Spleen (tissue), 11 donors: Measurements from ENCODE around the gene TPH1. TPM values are rescaled to one million over a fixed set of nuclear protein-coding genes. Genes with fewer than 3 reads are reported as not detected.

Source experiments
- DNase-seq: peaks from one replicate; pipeline ENCODE4 v3.0.0-alpha.2; 2020
- H3K27ac ChIP-seq, 8 donors: fragments of 200-600 bp; sonication (generic) in 7 of 8; 1 replicate in 4 of 8; 2 replicates in 4 of 8; pipeline versions ENCODE4 v1.5.0 to v1.8.0; 2016 to 2021; ENCODE audit warnings: inconsistent platforms in 4 of 8, mild to moderate bottlenecking in 4 of 8, moderate library complexity in 1 of 8
- H3K27me3 ChIP-seq, 7 donors: fragments of 200-600 bp; sonication (generic) in 6 of 7; replicated peaks in 1 of 7; 1 replicate in 4 of 7; 2 replicates in 3 of 7; pipeline versions ENCODE4 v1.5.0 to v1.8.0; 2016 to 2021; ENCODE audit warnings: inconsistent platforms in 3 of 7, mild to moderate bottlenecking in 1 of 7
- H3K36me3 ChIP-seq, 6 donors: fragments of 200-600 bp; sonication (generic) in 5 of 6; 1 replicate in 4 of 6; 2 replicates in 2 of 6; pipeline versions ENCODE4 v1.5.0 to v1.8.0; 2016 to 2021; ENCODE audit warnings: inconsistent platforms in 2 of 6
- H3K4me1 ChIP-seq, 6 donors: fragments of 200-600 bp; sonication (generic) in 5 of 6; 1 replicate in 3 of 6; 2 replicates in 3 of 6; pipeline versions ENCODE4 v1.5.0 to v1.8.0; 2016 to 2021; ENCODE audit warnings: inconsistent platforms in 3 of 6
- H3K4me3 ChIP-seq, 8 donors: fragments of 200-600 bp; sonication (generic) in 7 of 8; 1 replicate in 4 of 8; 2 replicates in 4 of 8; pipeline versions ENCODE4 v1.5.0 to v1.8.0; 2016 to 2021; ENCODE audit warnings: inconsistent platforms in 4 of 8, mild to moderate bottlenecking in 4 of 8, moderate library complexity in 2 of 8
- H3K9me3 ChIP-seq, 8 donors: fragments of 200-600 bp; sonication (generic) in 7 of 8; 1 replicate in 4 of 8; 2 replicates in 4 of 8; pipeline versions ENCODE4 v1.5.0 to v1.8.0; 2016 to 2021; ENCODE audit warnings: inconsistent platforms in 4 of 8
- POLR2A ChIP-seq, 3 donors: fragments of 450-650 bp; IDR thresholded peaks; one replicate each; pipeline ENCODE4 v1.5.1; 2017; ENCODE audit warnings: antibody characterized with exemption in 3 of 3, mild to moderate bottlenecking in 1 of 3
- POLR2AphosphoS5 ChIP-seq, 3 donors: sonication (generic); formaldehyde crosslinking; IDR thresholded peaks; one replicate each; pipeline ENCODE4 v1.5.1; 2017; ENCODE audit warnings: antibody characterized with exemption in 3 of 3
- WGBS, 5 donors: extraction: QIAGEN DNeasy Blood & Tissue Kit in 3 of 5; methylation state at CpG; one replicate each; pipeline versions ENCODE4 v1.1.5 to v1.1.7; 2013 to 2018; 5-methylcytosine and 5-hydroxymethylcytosine counted together
- intact Hi-C: fragments of 100-400 bp; cut with DNase I; formaldehyde crosslinking; loops from one replicate; pipeline ENCODE4 v1.15.0; 2023; ENCODE audit warnings: low total_unique reads
- polyA plus RNA-seq, 3 donors: library from polyadenylated mRNA; stranded (reverse); fragments of 200-250 nt; gene quantifications; one replicate each; pipeline ENCODE4 v1.2.1, GENCODE V29; 2013
- total RNA-seq, 7 donors: library from RNA; depleted of rRNA in 3 of 7; stranded (reverse); fragments of >200 nt in 3 of 7; fragmentation: NEBNext Ultra II Directional in 4 of 7; extraction: Animal tissue kit (Norgen Biotek cat#: 25700) in 4 of 7; gene quantifications; one replicate each; pipeline versions ENCODE4 v1.1.0 to v1.2.1, GENCODE V29; 2016 to 2021
- TF ChIP-seq, protein P1 (sequence below), 11 experiments: fragments of 200-600 bp in 7 of 11; fragments of 450-650 bp in 4 of 11; sonication (generic) in 4 of 11; IDR thresholded peaks in 8 of 11; conservative IDR thresholded peaks in 3 of 11; 1 replicate in 7 of 11; 2 replicates in 4 of 11; pipeline versions ENCODE4 v1.4.0 to v1.8.0; 2016 to 2021; ENCODE audit warnings: antibody characterized with exemption in 11 of 11, inconsistent platforms in 4 of 11, mild to moderate bottlenecking in 1 of 11
- donor health status: healthy with polysubstance abuse.
- donor health status: DM: no; HTN: no; CAD: no; lungs with moderate emphysema.
- donor health status: DM: no; HTN: no; CAD: no.
- donor health status: Bipolar disorder and iron deficiency.
- donor health status: healthy.
- donor health status: DM: no; HTN: no; CAD: no.
- donor health status: DM: yes; HTN: yes; CAD: no.

TPH1 gene
- total and polyA plus RNA-seq, 10 donors: 0.21 to 1.9 (median 0.88) TPM

DNA sequence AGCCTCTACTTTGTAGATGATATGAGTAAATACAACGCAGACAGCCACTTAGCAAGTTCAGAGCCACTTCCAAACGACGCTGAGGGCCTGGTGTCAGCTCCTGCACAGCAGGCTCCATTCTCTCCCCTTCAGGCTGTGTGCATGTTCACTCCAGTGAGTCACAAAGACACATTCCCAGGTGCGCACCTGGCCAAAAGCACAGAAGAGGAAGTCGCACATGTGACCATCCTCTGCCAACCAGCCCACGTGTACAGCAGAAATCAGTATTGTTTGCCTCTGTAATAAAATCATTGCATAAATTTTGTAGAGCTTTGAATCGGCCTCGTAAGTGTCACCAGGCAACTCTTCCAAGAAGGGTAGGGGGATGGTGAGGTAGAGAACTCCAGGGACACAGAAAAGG lies 19.5 kb upstream of the TPH1 start:
- H3K4me3 ChIP-seq: no peak overlapping the region
- no peak for TF ChIP-seq POLR2A (IDR thresholded peaks at IDR 0.05)
- TF ChIP-seq, protein P1, sequence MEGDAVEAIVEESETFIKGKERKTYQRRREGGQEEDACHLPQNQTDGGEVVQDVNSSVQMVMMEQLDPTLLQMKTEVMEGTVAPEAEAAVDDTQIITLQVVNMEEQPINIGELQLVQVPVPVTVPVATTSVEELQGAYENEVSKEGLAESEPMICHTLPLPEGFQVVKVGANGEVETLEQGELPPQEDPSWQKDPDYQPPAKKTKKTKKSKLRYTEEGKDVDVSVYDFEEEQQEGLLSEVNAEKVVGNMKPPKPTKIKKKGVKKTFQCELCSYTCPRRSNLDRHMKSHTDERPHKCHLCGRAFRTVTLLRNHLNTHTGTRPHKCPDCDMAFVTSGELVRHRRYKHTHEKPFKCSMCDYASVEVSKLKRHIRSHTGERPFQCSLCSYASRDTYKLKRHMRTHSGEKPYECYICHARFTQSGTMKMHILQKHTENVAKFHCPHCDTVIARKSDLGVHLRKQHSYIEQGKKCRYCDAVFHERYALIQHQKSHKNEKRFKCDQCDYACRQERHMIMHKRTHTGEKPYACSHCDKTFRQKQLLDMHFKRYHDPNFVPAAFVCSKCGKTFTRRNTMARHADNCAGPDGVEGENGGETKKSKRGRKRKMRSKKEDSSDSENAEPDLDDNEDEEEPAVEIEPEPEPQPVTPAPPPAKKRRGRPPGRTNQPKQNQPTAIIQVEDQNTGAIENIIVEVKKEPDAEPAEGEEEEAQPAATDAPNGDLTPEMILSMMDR (IDR thresholded peaks at IDR 0.05 in 8 of 11, conservative IDR thresholded peaks at IDR 0.05 in 3 of 11): no peak
- TF ChIP-seq POLR2AphosphoS5 (IDR thresholded peaks at IDR 0.05): no peak
- H3K4me1 ChIP-seq: no peaks in the 10 kb centered on the region
- peak; percentile 66 for DNase-seq
- H3K36me3 ChIP-seq: peaks cover 0 to 6% (median 0%) of the 10 kb centered on the region in 6 donors
- no peak overlapping the region for H3K27ac ChIP-seq
- H3K27me3 ChIP-seq: no peaks in the 10 kb centered on the region
- no peaks in the 10 kb centered on the region for H3K9me3 ChIP-seq
- 79 to 85% (median 80%) methylated on average over 8 of the region's 8 CpGs for WGBS, 5 donors
- intact Hi-C loops: no loop called here

DNA sequence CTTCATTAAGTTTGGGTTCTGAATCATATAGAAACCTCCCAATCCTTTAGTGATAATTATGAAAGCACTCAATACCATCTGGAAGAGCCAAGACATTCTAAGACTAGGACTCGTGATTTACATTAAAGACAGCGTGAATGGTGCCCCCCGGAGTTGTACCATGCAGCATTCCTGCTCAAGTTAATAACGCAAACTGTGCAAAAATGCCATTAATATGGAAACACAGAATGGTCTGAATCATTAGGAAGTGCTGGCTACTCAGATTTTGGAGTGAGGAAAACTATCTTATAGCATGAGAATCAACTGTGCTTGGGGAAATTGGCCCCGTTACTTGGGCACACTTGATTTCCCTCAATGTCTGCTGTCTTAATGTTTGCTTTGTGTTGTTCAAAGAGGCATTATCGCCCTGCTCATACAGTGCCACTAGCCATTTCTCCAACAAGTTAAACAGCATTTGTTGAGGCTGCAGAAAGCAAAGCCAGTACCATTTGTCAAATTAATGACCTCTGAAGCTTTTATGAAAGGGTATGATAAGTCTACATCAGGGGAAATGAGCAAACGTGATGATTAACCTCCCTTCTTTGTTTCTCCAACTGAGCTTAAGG lies 18.5 kb upstream of the TPH1 start:
- no peak overlapping the region for H3K27ac ChIP-seq
- H3K36me3 ChIP-seq: peaks cover 0 to 2% (median 0%) of the 10 kb centered on the region in 6 donors
- DNase-seq: no peak
- 92 to 94% (median 93%) methylated on average over 7 of the region's 7 CpGs for WGBS, 5 donors
- H3K4me3 ChIP-seq: no peak overlapping the region
- TF ChIP-seq, protein P1 (IDR thresholded peaks at IDR 0.05 in 8 of 11, conservative IDR thresholded peaks at IDR 0.05 in 3 of 11): no peak
- TF ChIP-seq POLR2AphosphoS5 (IDR thresholded peaks at IDR 0.05) (no peak), POLR2A (IDR thresholded peaks at IDR 0.05) (no peak)
- intact Hi-C loops: no loop called here
- no peaks in the 10 kb centered on the region for H3K9me3 ChIP-seq
- H3K27me3 ChIP-seq: no peaks in the 10 kb centered on the region
- H3K4me1 ChIP-seq: no peaks in the 10 kb centered on the region

DNA sequence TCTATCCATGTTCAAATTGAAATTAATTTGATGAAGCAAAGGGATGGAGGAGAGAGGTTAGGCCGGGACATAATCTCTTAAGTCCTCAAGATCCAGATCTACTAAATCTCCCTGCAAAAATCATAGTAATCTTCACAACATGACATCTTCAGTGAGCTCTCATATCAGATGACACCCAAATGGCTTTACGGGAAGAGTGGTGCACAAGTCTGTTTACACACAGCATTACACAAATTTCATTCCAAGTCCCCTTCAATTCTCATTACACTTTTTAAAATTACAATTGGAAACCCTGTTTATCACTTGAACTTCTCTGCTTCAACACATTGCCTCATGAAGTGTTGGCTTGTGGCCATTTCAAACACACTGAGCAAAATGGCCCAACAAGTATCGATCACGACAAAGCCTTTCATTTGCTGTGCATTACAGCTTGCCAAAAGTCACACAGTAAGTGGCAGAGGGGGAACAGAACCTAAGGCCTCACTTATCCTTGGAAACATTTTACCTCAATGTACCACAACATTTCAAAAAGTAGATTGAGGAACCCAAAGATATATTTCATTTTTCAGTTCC lies 17.9 kb upstream of the TPH1 start:
- Histone ChIP-seq H3K36me3 (no peaks in the 10 kb centered on the region), H3K9me3 (no peaks in the 10 kb centered on the region), H3K4me1 (no peaks in the 10 kb centered on the region), H3K27me3 (no peaks in the 10 kb centered on the region), H3K27ac (no peak overlapping the region), H3K4me3 (no peak overlapping the region)
- TF ChIP-seq, protein P1 (IDR thresholded peaks at IDR 0.05 in 8 of 11, conservative IDR thresholded peaks at IDR 0.05 in 3 of 11): no peak
- TF ChIP-seq POLR2AphosphoS5 (IDR thresholded peaks at IDR 0.05): no peak
- intact Hi-C loops: no loop called here
- DNase-seq: no peak
- 92 to 97% (median 93%) methylated on average over 4 of the region's 4 CpGs for WGBS, 5 donors

DNA sequence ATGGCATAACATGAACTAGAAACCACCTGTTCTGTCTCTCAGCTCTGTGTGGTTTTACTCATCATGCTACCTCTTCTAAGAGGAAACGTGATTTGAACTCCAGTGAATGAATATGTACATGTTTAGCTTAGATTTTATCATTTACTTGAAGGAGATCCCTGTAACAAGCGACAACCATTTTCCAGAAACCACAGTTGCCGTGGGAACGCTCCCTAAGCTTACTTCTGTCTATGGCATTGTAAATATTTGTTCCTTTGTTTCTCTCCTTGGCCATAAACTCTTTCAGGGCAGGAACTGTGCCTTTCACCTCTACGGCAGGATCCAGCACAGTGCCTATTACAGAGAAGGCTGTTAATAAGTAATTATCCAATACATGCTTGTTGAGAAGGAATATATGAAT lies 17.1 kb upstream of the TPH1 start:
- no peaks in the 10 kb centered on the region for H3K4me1 ChIP-seq
- DNase-seq: no peak
- no peaks in the 10 kb centered on the region for H3K36me3 ChIP-seq
- H3K27me3 ChIP-seq: no peaks in the 10 kb centered on the region
- intact Hi-C loops: no loop called here
- H3K27ac ChIP-seq: no peak overlapping the region
- TF ChIP-seq, protein P1 (IDR thresholded peaks at IDR 0.05 in 8 of 11, conservative IDR thresholded peaks at IDR 0.05 in 3 of 11): no peak
- TF ChIP-seq POLR2A (IDR thresholded peaks at IDR 0.05) (no peak), POLR2AphosphoS5 (IDR thresholded peaks at IDR 0.05) (no peak)
- H3K9me3 ChIP-seq: no peaks in the 10 kb centered on the region
- 81 to 94% (median 86%) methylated on average over 5 of the region's 5 CpGs for WGBS, 5 donors
- no peak overlapping the region for H3K4me3 ChIP-seq
